B cell (primary cell): ENCODE measurements around the gene NAB1. TPM values are rescaled to one million over a fixed set of nuclear protein-coding genes. Genes with fewer than 3 reads are reported as not detected.
A peak's percentile ranks its signal among the peaks of the same experiment; 100 is the strongest.

Experiments used
- ATAC-seq: fragments of 200-7000 bp; cut with Tn5 transposase; one replicate; pipeline ENCODE4 v1.10.0; 2021; ENCODE audit warnings: low read depth, mild to moderate bottlenecking, moderate number of reproducible peaks, moderate library complexity
- CTCF ChIA-PET: fragments of 350-600 bp; sonication (Branson Sonifier 250); formaldehyde crosslinking; loops from one replicate; lab custom pipeline; 2021; ENCODE audit warnings: antibody characterized with exemption, inconsistent platforms; lab: Charles Lee
- POLR2A ChIA-PET: fragments of 350-600 bp; sonication (Branson Sonifier 250); formaldehyde crosslinking; loops from one replicate; lab custom pipeline; 2021; ENCODE audit warnings: antibody characterized with exemption; lab: Charles Lee
- DNase-seq: peaks from one replicate; pipeline ENCODE4 v3.0.0; 2013
- H2AFZ ChIP-seq: 2 replicates; pipeline ENCODE4 v1.6.1; 2012; ENCODE audit warnings: mild to moderate bottlenecking, low read depth, low read length; ENCODE audit not compliant: insufficient read depth, poor library complexity, severe bottlenecking
- H3K27ac ChIP-seq, 2 donors: 1 replicate in 1 of 2; 2 replicates in 1 of 2; pipeline ENCODE4 v1.5.1; 2012 to 2013; ENCODE audit warnings: low read length in 2 of 2, mild to moderate bottlenecking in 2 of 2, moderate library complexity in 1 of 2
- H3K27me3 ChIP-seq, 4 experiments: fragments of 200-600 bp in 1 of 4; sonication (generic) in 1 of 4; replicated peaks in 1 of 4; 1 replicate in 2 of 4; 2 replicates in 2 of 4; pipeline versions ENCODE4 v1.6.1 to v1.7.0; 2013 to 2016; ENCODE audit warnings: low read length in 3 of 4, mild to moderate bottlenecking in 2 of 4, mixed read lengths in 1 of 4, moderate library complexity in 1 of 4; ENCODE audit not compliant: insufficient read depth in 4 of 4, control insufficient read depth in 3 of 4; ENCODE audit errors: control extremely low read depth in 1 of 4
- H3K36me3 ChIP-seq, 2 experiments: replicated peaks in 1 of 2; 1 replicate in 1 of 2; 2 replicates in 1 of 2; pipeline versions ENCODE4 v1.6.1 to v1.7.1; 2013; ENCODE audit warnings: low read length in 1 of 2; ENCODE audit not compliant: insufficient read depth in 2 of 2, control insufficient read depth in 1 of 2; ENCODE audit errors: control extremely low read depth in 1 of 2, extremely low read depth in 1 of 2
- H3K4me1 ChIP-seq, 2 donors: fragments of 200-600 bp in 1 of 2; sonication (generic) in 1 of 2; 1 replicate in 1 of 2; 2 replicates in 1 of 2; pipeline versions ENCODE4 v1.5.1 to v1.6.1; 2013 to 2017; ENCODE audit warnings: low read length in 2 of 2; ENCODE audit not compliant: control insufficient read depth in 2 of 2, insufficient read depth in 2 of 2
- H3K4me2 ChIP-seq: replicated peaks from 2 replicates; pipeline ENCODE3; 2012; ENCODE audit warnings: mild to moderate bottlenecking, low read depth, low read length; ENCODE audit not compliant: poor library complexity, severe bottlenecking
- H3K4me3 ChIP-seq, 5 experiments: fragments of 200-600 bp in 1 of 5; sonication (generic) in 1 of 5; 1 replicate in 3 of 5; 2 replicates in 2 of 5; pipeline versions ENCODE4 v1.5.1 to v1.7.0; 2011 to 2016; ENCODE audit warnings: low read length in 4 of 5, mild to moderate bottlenecking in 4 of 5, low read depth in 2 of 5, control low read depth in 1 of 5, moderate library complexity in 1 of 5; ENCODE audit not compliant: insufficient read depth in 1 of 5; ENCODE audit errors: control extremely low read depth in 1 of 5, extremely low read depth in 1 of 5
- H3K79me2 ChIP-seq: fragments of 200-600 bp; sonication (generic); one replicate; pipeline ENCODE4 v1.6.0; 2016; ENCODE audit warnings: low read length; ENCODE audit not compliant: control insufficient read depth, insufficient read depth
- H3K9ac ChIP-seq: fragments of 200-600 bp; sonication (generic); 2 replicates; pipeline ENCODE4 v1.6.1; 2017; ENCODE audit warnings: mild to moderate bottlenecking, low read length, moderate library complexity
- H3K9me3 ChIP-seq, 3 donors: one replicate each; pipeline versions ENCODE4 v1.6.1 to v1.7.1; 2013; ENCODE audit warnings: low read length in 2 of 3; ENCODE audit not compliant: control insufficient read depth in 2 of 3, insufficient read depth in 1 of 3; ENCODE audit errors: control extremely low read depth in 1 of 3
- H4K20me1 ChIP-seq: 2 replicates; pipeline ENCODE4 v1.6.0; 2012; ENCODE audit warnings: mild to moderate bottlenecking, low read length; ENCODE audit not compliant: insufficient read depth, control insufficient read depth, poor library complexity, severe bottlenecking
- H3K27ac Mint-ChIP-seq: one replicate; pipeline ENCODE4 v1.8.0; 2021; ENCODE audit warnings: mixed read lengths
- H3K27me3 Mint-ChIP-seq: one replicate; pipeline ENCODE4 v1.8.0; 2021; ENCODE audit warnings: mixed read lengths
- H3K4me1 Mint-ChIP-seq: one replicate; pipeline ENCODE4 v1.8.0; 2021; ENCODE audit warnings: mixed read lengths
- H3K4me3 Mint-ChIP-seq: one replicate; pipeline ENCODE4 v1.8.0; 2021; ENCODE audit warnings: mixed read lengths
- H3K9me3 Mint-ChIP-seq: one replicate; pipeline ENCODE4 v1.8.0; 2022; ENCODE audit warnings: mixed read lengths; ENCODE audit not compliant: insufficient read depth
- EZH2 ChIP-seq: IDR thresholded peaks from 2 replicates; pipeline ENCODE4 v1.6.1; 2012; ENCODE audit warnings: borderline replicate concordance, low read depth, mild to moderate bottlenecking, moderate library complexity, low read length; ENCODE audit not compliant: insufficient read depth, poor library complexity, severe bottlenecking
- WGBS: methylation state at CpG from one replicate; pipeline ENCODE4 v1.1.5; 2013; ENCODE audit warnings: missing lambda C conversion rate; ENCODE audit not compliant: insufficient coverage; 5-methylcytosine and 5-hydroxymethylcytosine counted together
- intact Hi-C: fragments of 100-400 bp; cut with micrococcal nuclease; formaldehyde crosslinking; loops from one replicate; pipeline ENCODE4 v1.10.0; 2022
- polyA plus RNA-seq: library from polyadenylated mRNA; depleted of rRNA; stranded (reverse); fragments of >200 nt; gene quantifications from 2 replicates; pipeline ENCODE4 v1.2.3, GENCODE V29; 2012
- total RNA-seq, 2 donors: library from RNA; stranded (reverse); fragments of 120-200 nt in 1 of 2; gene quantifications; 1 replicate in 1 of 2; 2 replicates in 1 of 2; pipeline versions ENCODE4 v1.2.3 to v1.2.4, GENCODE V29; 2013 to 2022
- TF ChIP-seq, protein P1 (sequence below): fragments of 200-600 bp; IDR thresholded peaks from one replicate; pipeline ENCODE4 v1.8.0; 2022; ENCODE audit warnings: antibody characterized with exemption, mild to moderate bottlenecking

The NAB1 gene
- total and polyA plus RNA-seq, 2 donors (not counting 1 experiment from before 2014, with no cell fraction given): 6.3 to 24.9 TPM

DNA sequence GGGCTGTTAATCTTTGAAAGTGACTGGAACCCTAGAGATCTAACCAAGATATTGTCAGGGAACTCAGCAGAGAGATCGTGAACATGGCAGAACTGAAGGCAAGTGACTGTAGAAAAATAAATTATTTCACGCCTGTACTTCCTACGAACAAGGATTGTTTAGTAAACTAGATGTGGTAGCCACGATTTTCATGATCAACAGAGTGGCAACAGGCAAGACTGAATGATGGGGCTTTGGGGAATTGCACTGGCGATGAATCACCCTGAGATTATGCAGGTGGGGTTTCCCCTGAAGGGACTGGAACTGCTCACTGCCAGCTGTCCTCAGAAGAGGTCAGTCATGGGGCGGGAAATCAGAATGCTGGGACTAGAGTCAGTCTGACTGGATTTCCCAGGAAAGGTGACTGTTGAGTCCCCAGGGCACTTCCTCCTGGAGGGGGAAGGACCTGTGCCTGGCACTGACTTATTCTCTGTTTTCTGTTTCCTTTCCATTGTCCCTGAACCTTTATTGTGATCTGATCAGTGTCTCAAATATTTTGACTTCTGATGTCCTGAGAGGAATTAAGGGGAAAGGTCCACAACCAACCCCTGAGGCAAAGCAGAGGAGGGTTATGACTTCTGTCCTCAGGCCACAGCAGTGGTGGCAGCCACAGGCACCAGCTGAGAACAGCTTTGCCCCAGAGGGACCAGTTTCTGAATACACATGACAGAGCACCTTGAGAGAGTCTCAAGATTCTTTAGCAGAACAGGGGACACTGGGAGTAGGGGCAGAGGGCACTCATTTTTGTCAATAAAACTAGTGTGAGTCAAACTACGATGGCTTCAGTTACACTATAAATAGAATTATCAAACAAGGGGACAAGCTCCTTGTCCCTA, 70.0 kb downstream of the NAB1 start:
- Histone ChIP-seq H3K27me3 (no peaks in the 10 kb centered on the region), H3K9me3 (no peaks in the 10 kb centered on the region), H3K9ac (no peak overlapping the region), H3K4me1 (no peaks in the 10 kb centered on the region), H3K4me2 (no peak overlapping the region), H3K36me3 (no peaks in the 10 kb centered on the region), H4K20me1 (no peaks in the 10 kb centered on the region), H3K79me2 (no peaks in the 10 kb centered on the region), H3K4me3 (no peak overlapping the region), H2AFZ (no peak overlapping the region), H3K27ac (no peak overlapping the region)
- Mint-ChIP-seq H3K27me3 (no peaks in the 10 kb centered on the region), H3K4me1 (peaks cover 6% of the 10 kb centered on the region), H3K9me3 (no peaks in the 10 kb centered on the region), H3K4me3 (no peak overlapping the region), H3K27ac (no peak overlapping the region)
- CTCF ChIA-PET: no interaction called here
- POLR2A ChIA-PET: no interaction called here
- intact Hi-C loops: no loop called here
- DNase-seq (no peak), ATAC-seq (peak; percentile 47)
- 25% methylated on average over 5 of the region's 7 CpGs for WGBS
- TF ChIP-seq, protein P1, sequence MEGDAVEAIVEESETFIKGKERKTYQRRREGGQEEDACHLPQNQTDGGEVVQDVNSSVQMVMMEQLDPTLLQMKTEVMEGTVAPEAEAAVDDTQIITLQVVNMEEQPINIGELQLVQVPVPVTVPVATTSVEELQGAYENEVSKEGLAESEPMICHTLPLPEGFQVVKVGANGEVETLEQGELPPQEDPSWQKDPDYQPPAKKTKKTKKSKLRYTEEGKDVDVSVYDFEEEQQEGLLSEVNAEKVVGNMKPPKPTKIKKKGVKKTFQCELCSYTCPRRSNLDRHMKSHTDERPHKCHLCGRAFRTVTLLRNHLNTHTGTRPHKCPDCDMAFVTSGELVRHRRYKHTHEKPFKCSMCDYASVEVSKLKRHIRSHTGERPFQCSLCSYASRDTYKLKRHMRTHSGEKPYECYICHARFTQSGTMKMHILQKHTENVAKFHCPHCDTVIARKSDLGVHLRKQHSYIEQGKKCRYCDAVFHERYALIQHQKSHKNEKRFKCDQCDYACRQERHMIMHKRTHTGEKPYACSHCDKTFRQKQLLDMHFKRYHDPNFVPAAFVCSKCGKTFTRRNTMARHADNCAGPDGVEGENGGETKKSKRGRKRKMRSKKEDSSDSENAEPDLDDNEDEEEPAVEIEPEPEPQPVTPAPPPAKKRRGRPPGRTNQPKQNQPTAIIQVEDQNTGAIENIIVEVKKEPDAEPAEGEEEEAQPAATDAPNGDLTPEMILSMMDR: no peak
- TF ChIP-seq EZH2: no peak

DNA sequence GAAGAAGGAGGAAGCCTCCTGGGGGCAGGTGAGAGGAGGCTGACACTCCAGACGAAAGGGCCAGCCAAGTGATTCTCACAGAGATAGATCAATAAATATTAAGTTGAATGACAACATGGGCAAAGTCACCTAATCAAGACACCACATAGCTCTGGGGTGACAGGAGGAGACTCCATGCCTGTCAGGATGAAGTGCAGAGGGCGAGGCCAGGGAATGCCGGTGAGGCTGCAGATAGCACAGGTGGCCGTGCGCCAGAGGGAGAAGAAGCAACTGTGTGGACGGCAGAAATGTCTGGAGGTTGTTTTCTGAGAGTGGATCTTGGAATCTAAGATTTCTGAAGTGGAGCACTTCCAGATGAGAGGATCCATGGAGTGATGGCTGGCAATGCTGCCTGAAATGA, 71.4 kb downstream of the NAB1 start:
- DNase-seq (no peak), ATAC-seq (no peak)
- no peaks in the 10 kb centered on the region for H3K79me2 ChIP-seq
- no peak overlapping the region for H3K4me2 ChIP-seq
- no peaks in the 10 kb centered on the region for H4K20me1 ChIP-seq
- H3K36me3 ChIP-seq: no peaks in the 10 kb centered on the region
- Mint-ChIP-seq H3K27ac (no peak overlapping the region), H3K9me3 (no peaks in the 10 kb centered on the region), H3K27me3 (no peaks in the 10 kb centered on the region), H3K4me1 (peaks cover 6% of the 10 kb centered on the region), H3K4me3 (no peak overlapping the region)
- H3K9ac ChIP-seq: no peak overlapping the region
- ChIA-PET POLR2A (no interaction called here), CTCF (no interaction called here)
- WGBS: 78% methylated on average over 5 of the region's 6 CpGs
- no peaks in the 10 kb centered on the region for H3K9me3 ChIP-seq
- no peak overlapping the region for H3K4me3 ChIP-seq
- TF ChIP-seq, protein P1: no peak
- no peak for TF ChIP-seq EZH2
- H2AFZ ChIP-seq: no peak overlapping the region
- intact Hi-C loops: no loop called here
- no peaks in the 10 kb centered on the region for H3K4me1 ChIP-seq
- no peaks in the 10 kb centered on the region for H3K27me3 ChIP-seq
- H3K27ac ChIP-seq: no peak overlapping the region
